Progenitor cell of endocrine pancreas (in vitro differentiated cells): ENCODE results near the gene TPH2. TPM values are rescaled to one million over a fixed set of nuclear protein-coding genes. Genes with fewer than 3 reads are reported as not detected.

Experiments
- DNase-seq: peaks from one replicate; pipeline ENCODE4 v3.0.0; 2021; ENCODE audit warnings: low spot score; ENCODE audit not compliant: unreplicated experiment
- H3K27ac Mint-ChIP-seq: 2 replicates; pipeline ENCODE4 v1.8.0; 2021; ENCODE audit warnings: mild to moderate bottlenecking, moderate library complexity, mixed read lengths
- H3K27me3 Mint-ChIP-seq: 2 replicates; pipeline ENCODE4 v1.8.0; 2021; ENCODE audit warnings: mixed read lengths
- H3K36me3 Mint-ChIP-seq: 2 replicates; pipeline ENCODE4 v1.8.0; 2022; ENCODE audit warnings: mixed read lengths; ENCODE audit not compliant: insufficient read depth
- H3K4me1 Mint-ChIP-seq: 2 replicates; pipeline ENCODE4 v1.8.0; 2021; ENCODE audit warnings: low read depth, mixed read lengths
- H3K4me3 Mint-ChIP-seq: 2 replicates; pipeline ENCODE4 v1.8.0; 2021; ENCODE audit warnings: low read depth, mild to moderate bottlenecking, moderate library complexity, mixed read lengths
- H3K9me3 Mint-ChIP-seq: 2 replicates; pipeline ENCODE4 v1.8.0; 2021; ENCODE audit warnings: low read depth, mixed read lengths
- total RNA-seq: library from RNA; stranded (reverse); gene quantifications from 2 replicates; pipeline ENCODE4 v1.2.1, GENCODE V29; 2021
- TF ChIP-seq, protein P1 (sequence below): fragments of 200-600 bp; sonication (generic); IDR thresholded peaks from one replicate; pipeline ENCODE4 v1.5.0; 2021; ENCODE audit warnings: antibody characterized with exemption, mild to moderate bottlenecking; ENCODE audit not compliant: unreplicated experiment

Gene TPH2
- total RNA-seq, 1 donor from 2014 or later, result not detected

DNA sequence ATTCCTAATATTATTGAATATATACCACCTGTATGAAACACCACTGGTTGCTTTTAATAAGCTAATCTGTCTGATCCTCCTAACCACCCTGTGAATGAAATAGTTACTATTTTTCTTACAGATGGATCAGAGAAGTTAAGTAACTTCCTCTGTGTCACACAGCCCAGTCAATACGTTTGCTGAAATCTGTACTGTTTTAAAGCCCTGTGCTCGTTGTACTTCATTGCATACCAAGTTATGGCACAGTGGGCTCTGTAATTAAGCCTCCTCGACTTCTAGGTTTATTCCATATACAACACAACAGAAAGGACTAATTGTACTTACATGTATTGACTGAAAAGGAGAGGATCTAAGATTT lies 137.9 kb downstream of the TPH2 start:
- H3K9me3 Mint-ChIP-seq, result peaks cover 10% of the 10 kb centered on the region
- no peak overlapping the region for H3K4me3 Mint-ChIP-seq
- TF ChIP-seq, protein P1, sequence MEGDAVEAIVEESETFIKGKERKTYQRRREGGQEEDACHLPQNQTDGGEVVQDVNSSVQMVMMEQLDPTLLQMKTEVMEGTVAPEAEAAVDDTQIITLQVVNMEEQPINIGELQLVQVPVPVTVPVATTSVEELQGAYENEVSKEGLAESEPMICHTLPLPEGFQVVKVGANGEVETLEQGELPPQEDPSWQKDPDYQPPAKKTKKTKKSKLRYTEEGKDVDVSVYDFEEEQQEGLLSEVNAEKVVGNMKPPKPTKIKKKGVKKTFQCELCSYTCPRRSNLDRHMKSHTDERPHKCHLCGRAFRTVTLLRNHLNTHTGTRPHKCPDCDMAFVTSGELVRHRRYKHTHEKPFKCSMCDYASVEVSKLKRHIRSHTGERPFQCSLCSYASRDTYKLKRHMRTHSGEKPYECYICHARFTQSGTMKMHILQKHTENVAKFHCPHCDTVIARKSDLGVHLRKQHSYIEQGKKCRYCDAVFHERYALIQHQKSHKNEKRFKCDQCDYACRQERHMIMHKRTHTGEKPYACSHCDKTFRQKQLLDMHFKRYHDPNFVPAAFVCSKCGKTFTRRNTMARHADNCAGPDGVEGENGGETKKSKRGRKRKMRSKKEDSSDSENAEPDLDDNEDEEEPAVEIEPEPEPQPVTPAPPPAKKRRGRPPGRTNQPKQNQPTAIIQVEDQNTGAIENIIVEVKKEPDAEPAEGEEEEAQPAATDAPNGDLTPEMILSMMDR, result no peak
- H3K4me1 Mint-ChIP-seq, result peaks cover 5% of the 10 kb centered on the region
- no peak for DNase-seq
- no peak overlapping the region for H3K27ac Mint-ChIP-seq
- H3K27me3 Mint-ChIP-seq, result no peaks in the 10 kb centered on the region
- H3K36me3 Mint-ChIP-seq, result peaks cover 2% of the 10 kb centered on the region

- H3K9me3 Mint-ChIP-seq, result peaks cover 5% of the 10 kb centered on the region
- H3K27ac Mint-ChIP-seq, result no peak overlapping the region
- DNase-seq, result no peak
- TF ChIP-seq, protein P1, result no peak
- no peaks in the 10 kb centered on the region for H3K27me3 Mint-ChIP-seq
- no peak overlapping the region for H3K4me3 Mint-ChIP-seq
- H3K36me3 Mint-ChIP-seq, result no peaks in the 10 kb centered on the region
- H3K4me1 Mint-ChIP-seq, result peaks cover 5% of the 10 kb centered on the region
Observed at GRCh38 chr12:72077111-72077820, 138.6 kb downstream of the TPH2 start.

- DNase-seq, result no peak
- no peak overlapping the region for H3K27ac Mint-ChIP-seq
- TF ChIP-seq, protein P1, result no peak
- no peaks in the 10 kb centered on the region for H3K36me3 Mint-ChIP-seq
- H3K4me1 Mint-ChIP-seq, result peaks cover 3% of the 10 kb centered on the region
- H3K4me3 Mint-ChIP-seq, result no peak overlapping the region
- no peaks in the 10 kb centered on the region for H3K27me3 Mint-ChIP-seq
- H3K9me3 Mint-ChIP-seq, result peaks cover 4% of the 10 kb centered on the region
Observed at GRCh38 chr12:72081777-72082176, 143.1 kb downstream of the TPH2 start.

Other genes with a start within 250 kb of the TPH2 start
- 52.5 and 54.0 TPM in 2 replicates for gene RAB21, start 184.0 kb upstream of the TPH2 start, total RNA-seq
- 29.1 and 33.2 TPM in 2 replicates for gene TBC1D15, start 99.1 kb upstream of the TPH2 start, total RNA-seq